ENCODE data around the gene NXPH1.
"Not testable (repeated sequence)": the region's sequence is repeated elsewhere in the genome, so short reads cannot be mapped to it uniquely, and the experiment has no call there.

The NXPH1 gene

GRCh38 chr7:8612584-8612983 lies 179.2 kb downstream of the NXPH1 start:
- DNase-seq: no peak

DNA sequence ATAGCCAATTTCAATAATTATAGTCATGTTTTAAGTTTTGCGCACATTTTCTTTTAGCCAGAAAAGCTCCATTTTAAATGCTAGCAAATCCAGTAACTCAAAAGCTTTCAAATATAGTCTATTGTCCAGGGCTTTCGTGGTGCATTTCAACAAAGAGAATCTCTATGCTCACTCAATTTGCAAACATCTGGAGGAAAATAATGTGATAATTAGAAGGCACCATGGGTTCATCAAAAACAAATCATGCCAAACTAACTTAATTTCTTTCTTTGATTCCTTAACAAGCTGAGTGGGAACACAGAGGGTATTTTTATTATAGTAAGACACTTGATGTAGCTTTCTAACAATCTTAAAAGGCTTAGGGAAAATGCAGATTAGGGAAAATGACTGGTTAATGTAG lies 179.8 kb downstream of the NXPH1 start:
- DNase-seq: no peak

DNA sequence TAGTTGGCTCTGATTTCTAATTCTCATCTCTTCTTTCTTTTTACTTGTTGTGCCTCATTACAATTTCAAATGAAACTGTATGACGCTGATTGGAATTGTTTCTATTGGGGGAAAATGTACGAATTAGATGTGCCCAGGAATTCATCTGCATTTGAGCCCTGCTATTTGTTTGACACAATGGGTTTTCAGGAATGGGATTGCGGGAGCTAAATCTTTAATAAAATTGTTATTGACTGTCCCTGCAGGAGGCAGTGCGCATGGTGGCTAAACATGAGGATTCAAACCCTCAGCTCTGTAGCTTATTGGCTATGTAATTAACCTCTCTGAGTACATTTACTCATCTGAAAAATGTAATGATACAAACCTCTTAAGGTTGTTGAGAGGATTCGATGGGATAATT lies 181.6 kb downstream of the NXPH1 start:
- DNase-seq: no peak

DNA sequence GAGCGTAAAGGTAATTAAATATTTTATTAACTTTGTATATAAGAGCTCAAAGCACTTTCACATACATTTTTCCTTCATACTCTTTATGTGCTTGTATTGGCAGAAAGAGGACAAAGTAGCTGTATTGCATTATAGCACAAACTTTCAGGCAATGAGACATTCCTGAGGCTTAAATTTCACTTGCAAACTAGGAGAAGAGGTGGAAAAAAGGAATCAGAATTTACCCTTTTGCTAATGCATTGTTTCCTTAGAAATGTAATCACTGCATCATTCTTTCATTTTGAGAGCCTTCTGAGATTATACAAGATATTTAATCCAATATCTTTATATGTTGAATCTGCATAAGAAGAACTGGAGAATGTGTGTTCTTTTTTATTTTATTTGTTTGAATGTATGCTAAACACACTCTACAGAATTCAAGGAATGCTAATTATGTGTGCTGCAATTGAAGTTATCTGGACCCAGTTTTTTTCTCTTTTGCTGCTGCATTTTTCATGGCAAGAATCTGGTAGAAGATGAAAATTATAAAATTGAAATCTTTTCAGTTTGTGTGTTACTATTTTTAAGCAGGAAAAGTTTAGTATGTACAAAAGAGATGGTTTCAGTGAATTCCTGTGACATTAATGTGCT lies 185.1 kb downstream of the NXPH1 start:
- DNase-seq: no peak

DNA sequence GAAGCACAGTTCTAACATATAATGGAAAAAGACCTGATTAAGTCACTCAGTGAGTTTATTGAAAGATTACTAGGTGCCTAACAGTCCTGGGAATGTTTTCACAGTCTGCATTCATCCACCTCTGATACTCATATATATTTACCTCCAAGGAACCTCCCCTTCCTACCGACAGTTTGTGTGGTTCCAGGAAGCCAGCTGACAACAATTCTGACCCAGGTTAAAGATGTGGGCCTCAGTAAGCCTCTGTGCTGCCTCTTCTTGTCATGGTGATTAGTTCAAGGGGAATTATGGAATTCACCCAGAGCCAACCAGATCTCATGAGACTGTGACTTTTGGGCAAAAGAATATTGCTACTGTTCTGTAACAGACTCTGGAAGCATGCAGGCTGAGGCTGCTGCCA lies 186.8 kb downstream of the NXPH1 start:
- no peak for DNase-seq

DNA sequence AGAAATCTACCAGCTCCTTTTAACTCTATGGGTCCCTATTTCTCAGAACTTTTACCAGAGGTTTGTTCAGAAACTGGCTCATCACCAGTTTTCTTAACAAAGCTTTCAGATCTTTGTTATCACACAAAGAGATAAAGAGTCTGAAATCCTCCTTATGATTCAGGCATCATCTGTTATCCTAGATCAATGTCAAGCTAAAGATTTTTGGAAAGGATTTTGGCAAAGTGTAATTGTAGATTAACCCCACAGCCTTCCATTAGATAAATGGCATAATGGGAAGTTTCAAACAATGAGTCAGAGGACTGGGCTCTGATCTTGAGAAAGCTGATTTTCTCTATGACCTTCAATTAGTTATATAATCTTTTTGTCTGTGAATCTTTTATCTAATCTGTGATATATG lies 192.2 kb downstream of the NXPH1 start:
- no peak for DNase-seq

DNA sequence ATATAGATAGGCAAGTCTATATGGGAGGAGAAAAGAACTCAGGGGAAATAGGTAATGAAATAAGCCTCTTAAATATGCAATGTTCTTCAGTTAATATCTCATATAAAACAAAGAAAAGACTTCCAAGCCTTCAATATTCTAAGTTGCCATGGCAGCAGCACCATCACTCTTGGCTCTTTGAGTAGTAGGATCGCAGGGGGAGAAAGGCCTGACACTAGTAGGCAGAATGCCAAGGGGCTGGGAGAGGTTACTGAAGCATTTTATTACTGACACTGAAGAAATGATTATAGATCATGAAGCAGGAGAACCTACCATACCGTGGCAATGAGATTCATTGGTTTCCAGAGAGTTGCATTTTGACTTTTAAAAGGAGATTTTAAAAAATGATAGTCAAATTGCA lies 193.9 kb downstream of the NXPH1 start:
- DNase-seq: no peak

DNA sequence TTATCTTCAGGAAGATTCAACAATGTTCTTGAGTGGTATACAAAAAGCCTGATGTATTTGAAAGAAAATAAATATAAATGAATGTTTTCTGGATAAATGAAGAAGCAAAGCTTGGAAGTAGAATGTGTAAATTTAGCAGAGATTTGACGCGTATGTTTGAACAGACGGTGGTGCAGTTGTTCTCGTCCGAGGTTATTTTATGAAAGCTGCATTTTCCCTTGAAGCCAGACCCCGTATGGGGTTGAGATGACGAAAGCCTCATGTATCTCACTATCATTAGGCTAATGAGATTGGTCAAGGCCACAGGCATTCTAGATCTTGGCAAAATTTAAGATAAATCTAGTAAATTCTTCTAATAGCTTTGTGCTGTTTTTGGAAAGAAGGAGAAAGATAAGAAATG lies 195.2 kb downstream of the NXPH1 start:
- DNase-seq: no peak

DNA sequence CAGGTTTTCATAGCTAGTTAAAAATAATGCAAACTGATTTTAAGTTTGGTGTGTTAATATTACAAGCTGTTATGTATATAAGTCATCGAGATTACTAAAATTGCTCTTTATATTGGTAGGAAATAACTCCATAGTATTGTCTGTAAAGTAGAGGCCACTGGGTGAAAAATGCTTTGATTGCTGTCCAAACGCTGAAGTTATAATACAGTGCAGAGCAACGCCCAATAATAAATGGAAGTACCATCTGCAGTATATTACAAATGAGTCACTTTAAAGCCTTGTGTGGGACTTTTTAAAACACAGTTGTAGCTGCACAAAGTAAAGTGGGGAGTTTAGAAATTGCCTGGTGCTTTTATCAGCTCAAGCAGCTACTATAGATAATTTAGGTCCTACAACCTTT lies 196.1 kb downstream of the NXPH1 start:
- no peak for DNase-seq

GRCh38 chr7:8637322-8637721 lies 203.9 kb downstream of the NXPH1 start:
- DNase-seq: no peak

GRCh38 chr7:8638076-8638475 lies 204.7 kb downstream of the NXPH1 start:
- DNase-seq: no peak

DNA sequence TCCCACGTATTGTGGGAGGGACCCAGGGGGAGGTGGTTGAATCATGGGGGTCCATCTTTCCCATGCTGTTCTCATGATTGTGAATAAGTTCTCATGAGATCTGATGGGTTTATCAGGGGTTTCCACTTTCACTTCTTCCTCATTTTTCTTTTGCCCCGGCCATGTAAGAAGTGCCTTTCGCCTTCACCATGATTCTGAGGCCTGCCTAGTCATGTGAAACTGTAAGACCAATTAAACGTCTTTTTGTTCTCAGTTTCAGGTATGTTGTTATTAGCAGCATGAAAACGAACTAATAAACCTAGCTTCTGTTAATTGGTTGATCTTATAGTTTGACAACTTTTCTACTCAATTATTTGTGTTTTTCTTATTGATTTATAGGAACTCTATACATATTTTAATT lies 206.3 kb downstream of the NXPH1 start:
- DNase-seq: no peak

DNA sequence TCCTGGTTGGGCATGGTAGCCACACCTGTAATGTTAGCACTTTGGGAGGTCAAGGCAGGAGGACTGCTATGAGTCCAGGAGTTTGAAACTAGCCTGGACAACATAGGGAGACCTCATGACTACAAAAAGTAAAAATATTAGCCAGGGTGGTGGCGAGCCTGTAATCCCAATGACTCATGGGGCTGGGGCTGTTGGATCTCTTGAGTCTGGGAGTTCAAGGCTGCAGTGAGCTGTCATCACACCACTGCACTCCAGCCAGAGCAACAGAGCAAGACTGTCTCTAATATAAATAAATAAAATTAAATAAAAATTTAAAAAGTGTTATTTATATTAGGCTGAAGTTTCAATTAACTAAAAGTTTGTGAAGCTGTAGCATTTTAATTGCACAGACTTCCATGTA lies 207.3 kb downstream of the NXPH1 start:
- DNase-seq: no peak

DNA sequence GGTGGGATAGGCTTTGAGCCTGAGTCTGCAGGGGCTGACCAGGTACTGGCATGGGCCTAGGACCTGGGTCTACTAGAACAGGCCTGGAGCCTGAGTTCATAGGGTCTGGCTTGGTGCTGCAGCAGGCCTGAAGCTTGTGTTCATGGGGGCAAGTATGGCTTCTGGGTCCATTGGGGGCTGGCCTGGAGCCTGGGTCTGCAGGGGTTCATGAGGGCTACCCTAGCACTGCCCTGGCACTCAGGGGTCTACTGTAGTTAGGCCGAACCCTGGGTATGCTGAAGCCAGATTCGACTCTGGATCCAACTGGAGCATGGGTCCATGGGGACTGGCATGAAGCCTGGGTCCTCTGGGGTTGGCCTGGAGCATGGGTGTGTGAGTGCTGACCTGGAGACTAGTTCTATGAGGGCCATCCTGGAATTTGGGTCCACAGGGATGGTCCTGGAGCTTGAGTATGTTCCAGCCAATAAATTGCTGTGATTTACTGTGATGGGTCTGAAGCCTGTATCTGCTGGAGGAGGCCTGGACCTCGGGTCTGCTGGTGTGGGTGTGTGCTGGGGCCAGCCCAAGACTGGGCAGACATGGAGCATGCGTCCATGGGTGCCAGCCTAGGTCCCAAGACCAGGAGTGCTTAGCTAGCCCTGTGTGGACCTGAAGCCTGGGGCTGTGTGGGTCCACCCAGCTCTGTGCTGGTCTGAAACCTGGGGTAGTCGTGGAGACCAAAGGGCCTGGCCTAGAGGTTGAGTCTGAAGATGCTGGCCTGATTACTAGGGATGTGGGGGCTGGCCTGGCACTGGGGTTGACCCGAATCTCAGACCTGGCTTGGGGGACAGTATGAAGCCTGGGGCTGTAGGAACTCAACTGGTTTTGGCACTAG lies 235.5 kb downstream of the NXPH1 start:
- no peak for DNase-seq

DNA sequence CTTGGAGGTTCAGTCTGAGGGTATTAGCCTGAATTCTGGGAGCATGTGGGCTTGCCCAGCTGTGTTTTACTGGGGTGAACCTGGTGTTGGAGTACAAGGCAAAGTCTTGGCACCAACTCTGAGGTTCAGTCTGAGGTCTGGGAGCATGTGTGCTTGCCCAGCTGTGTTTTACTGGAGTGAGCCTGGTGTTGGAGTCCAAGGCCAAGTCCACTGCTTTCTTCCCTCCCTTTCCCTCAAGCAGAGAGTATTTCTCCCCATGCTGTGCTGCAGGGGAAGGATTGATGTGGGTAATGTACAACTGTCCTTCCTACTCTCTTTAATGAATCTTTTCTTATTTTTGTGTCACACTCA lies 236.1 kb downstream of the NXPH1 start:
- DNase-seq: no peak

DNA sequence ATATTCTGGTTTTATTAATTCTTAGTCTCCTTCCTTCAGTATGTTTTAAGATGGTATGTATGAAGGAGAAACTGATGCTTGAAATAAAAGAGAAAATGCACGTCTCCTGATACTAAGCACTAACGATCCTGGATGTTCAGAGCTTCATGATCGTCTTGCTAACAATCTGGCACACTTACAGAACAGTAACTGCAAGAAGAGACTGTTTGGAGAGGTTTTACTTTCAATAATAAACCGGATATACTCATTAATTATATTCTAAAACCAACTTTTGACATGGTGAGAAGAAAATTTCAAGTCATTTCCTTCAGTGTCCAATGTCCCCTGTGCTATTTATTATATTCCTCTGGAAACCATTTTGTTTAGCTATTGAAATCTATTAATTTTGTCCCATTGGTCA lies 251.0 kb downstream of the NXPH1 start:
- DNase-seq: no peak

- DNase-seq: no peak
These were observed 266.6 kb downstream of the NXPH1 start for GRCh38 chr7:8699875-8700624.

GRCh38 chr7:8702807-8703206 lies 269.4 kb downstream of the NXPH1 start:
- no peak for DNase-seq

DNA sequence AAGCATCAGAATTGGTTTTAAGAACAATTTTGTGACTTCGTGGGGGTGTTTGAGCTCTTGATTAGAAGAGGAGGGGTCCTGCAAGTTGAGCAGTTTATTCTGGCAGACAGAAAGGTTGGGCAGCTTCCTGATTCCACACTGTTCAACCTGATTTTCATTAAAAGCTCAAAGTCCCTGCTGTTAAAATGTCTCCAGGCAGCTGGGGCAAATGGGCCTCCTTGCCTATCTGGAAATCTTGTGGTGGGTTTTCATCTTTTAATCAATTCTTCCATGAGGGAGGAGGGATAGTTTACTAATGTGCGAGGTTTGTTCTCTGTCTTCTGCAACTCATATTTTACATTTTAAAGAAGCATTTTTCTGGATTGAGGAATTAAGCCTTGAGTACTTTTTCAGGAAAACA lies 276.7 kb downstream of the NXPH1 start:
- DNase-seq: no peak

- no peak for DNase-seq
These were observed 281.4 kb downstream of the NXPH1 start for GRCh38 chr7:8714791-8715190.

DNA sequence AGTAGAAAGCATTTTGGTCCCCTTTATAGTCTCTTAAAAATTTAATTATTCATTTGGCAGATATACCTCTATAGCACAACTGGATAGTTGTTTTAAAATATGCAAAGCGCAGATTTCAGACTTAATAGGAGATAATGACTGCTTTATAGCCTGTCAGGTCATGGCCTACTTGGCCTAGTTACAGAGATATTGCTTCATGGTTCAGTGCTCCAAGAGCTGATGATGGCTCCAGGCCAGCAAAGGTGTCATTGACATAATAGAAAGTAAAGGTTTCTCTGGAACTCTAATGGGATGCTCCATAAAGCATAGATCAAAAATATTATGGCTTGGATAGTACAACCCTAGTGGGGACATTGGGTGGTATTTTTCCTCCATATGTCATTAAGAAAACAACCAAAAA lies 285.7 kb downstream of the NXPH1 start:
- DNase-seq: no peak

DNA sequence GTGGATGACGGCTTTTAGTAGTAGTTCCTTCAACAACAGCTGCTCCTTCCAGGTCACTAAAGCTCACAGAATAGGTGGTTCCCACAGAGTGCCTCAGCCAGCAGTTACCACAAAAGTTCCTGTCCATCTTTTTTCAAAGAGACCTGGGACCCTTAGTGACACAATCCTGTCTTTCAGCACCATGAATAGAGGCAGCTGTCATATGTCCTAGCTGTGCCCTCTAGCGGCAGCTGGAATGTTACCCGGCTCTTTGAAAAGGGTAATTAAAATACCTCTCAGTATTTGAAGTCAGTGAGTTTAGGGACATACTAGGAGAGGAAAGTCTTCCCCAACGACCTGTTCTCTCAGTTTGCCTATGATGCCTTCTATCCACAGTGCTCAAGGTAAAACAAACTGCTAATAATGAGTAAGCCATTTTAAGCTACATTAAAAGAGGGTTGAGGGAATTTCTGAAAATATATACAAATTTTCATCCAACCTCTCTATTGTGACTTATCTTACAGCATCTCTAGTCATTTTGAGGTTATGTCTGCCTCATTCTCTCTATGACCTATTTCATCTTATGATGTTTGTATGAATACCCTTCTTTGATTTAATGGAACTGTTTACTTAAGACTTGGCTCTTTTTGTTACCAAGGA lies 290.8 kb downstream of the NXPH1 start:
- no peak for DNase-seq

DNA sequence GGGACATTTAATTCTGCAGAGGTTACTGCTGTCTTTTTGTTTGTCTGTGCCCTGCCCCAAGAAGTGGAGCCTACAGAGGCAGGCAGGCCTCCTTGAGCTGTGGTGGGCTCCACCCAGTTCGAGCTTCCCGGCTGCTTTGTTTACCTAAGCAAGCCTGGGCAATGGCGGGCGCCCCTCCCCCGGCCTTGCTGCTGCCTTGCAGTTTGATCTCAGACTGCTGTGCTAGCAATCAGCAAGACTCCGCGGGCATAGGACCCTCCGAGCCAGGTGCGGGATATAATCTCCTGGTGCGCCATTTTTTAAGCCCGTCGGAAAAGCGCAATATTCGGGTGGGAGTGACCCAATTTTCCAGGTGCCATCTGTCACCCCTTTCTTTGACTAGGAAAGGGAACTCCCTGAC lies 298.3 kb downstream of the NXPH1 start:
- not testable (repeated sequence) for DNase-seq

DNA sequence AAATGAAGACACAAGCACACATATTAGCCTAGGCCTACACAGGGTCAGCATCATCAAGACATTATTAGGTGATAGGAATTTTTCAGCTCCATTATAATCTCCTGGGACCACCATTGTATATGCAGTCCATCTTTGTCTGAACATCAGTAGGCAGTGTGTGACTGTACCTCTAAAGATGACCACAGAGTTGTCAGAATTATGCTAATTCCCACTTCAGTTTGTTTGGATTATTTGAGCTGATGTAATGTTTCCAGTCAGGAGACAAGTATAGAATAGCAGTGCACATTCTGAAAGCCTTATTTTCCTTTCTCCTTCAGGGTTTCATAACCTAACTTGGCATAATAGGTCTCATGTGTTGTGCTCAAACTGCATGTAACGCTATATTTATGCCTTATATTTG lies 306.4 kb downstream of the NXPH1 start:
- DNase-seq: no peak

Data from right forelimb (tissue), 1 donor.